MCF 10A (cell line): ENCODE measurements around the gene TEX261. TPM values are rescaled to one million over a fixed set of nuclear protein-coding genes. Genes with fewer than 3 reads are reported as not detected.

Source experiments
- BruUV-seq: library from RNA; stranded (reverse); fragments of 400-500 nt; replicated peaks from 2 replicates; lab custom pipeline; 2021; lab: Mats Ljungman, UMichigan
- CTCF ChIA-PET: fragments of 300-600 bp; sonication (Branson Sonifier 250); formaldehyde crosslinking; extraction: SDS; loops from one replicate; lab custom pipeline; 2021; ENCODE audit warnings: antibody characterized with exemption, inconsistent platforms; lab: Yijun Ruan, JAX
- POLR2A ChIA-PET: fragments of 300-600, 350-650 bp; sonication (Branson Sonifier 250); formaldehyde crosslinking; extraction: SDS; loops from one replicate; lab custom pipeline; 2020; ENCODE audit warnings: antibody characterized with exemption, inconsistent platforms; lab: Yijun Ruan, JAX
- DNase-seq: peaks from one replicate; pipeline ENCODE4 v3.0.0-alpha.2; 2018; ENCODE audit not compliant: unreplicated experiment
- H3K27ac Mint-ChIP-seq: one replicate; pipeline ENCODE4 v1.8.0; 2022; ENCODE audit warnings: mild to moderate bottlenecking, low read depth, mixed read lengths; ENCODE audit not compliant: unreplicated experiment
- H3K27me3 Mint-ChIP-seq: one replicate; pipeline ENCODE4 v1.8.0; 2022; ENCODE audit warnings: mixed read lengths; ENCODE audit not compliant: insufficient read depth, unreplicated experiment
- H3K36me3 Mint-ChIP-seq: one replicate; pipeline ENCODE4 v1.8.0; 2022; ENCODE audit warnings: mild to moderate bottlenecking, moderate library complexity, mixed read lengths; ENCODE audit not compliant: insufficient read depth, unreplicated experiment
- H3K4me1 Mint-ChIP-seq: one replicate; pipeline ENCODE4 v1.8.0; 2022; ENCODE audit warnings: mixed read lengths; ENCODE audit not compliant: insufficient read depth, unreplicated experiment
- H3K4me3 Mint-ChIP-seq: one replicate; pipeline ENCODE4 v1.8.0; 2022; ENCODE audit warnings: mild to moderate bottlenecking, moderate library complexity, mixed read lengths; ENCODE audit not compliant: unreplicated experiment
- H3K9me3 Mint-ChIP-seq: one replicate; pipeline ENCODE4 v1.8.0; 2022; ENCODE audit warnings: mixed read lengths; ENCODE audit not compliant: unreplicated experiment
- intact Hi-C: fragments of 100-400 bp; cut with micrococcal nuclease; formaldehyde crosslinking; loops from 2 replicates; pipeline ENCODE4 v1.14.1; 2022
- total RNA-seq: library from RNA; stranded (reverse); gene quantifications from 2 replicates; pipeline ENCODE4 v1.2.3, GENCODE V29; 2022
- TF ChIP-seq, protein P1 (sequence below): fragments of 200-600 bp; IDR thresholded peaks from one replicate; pipeline ENCODE4 v1.8.0; 2022; ENCODE audit warnings: antibody characterized with exemption, mild to moderate bottlenecking; ENCODE audit not compliant: unreplicated experiment

Gene TEX261
- total RNA-seq, 1 experiment from 2014 or later = 63.2 TPM

DNA sequence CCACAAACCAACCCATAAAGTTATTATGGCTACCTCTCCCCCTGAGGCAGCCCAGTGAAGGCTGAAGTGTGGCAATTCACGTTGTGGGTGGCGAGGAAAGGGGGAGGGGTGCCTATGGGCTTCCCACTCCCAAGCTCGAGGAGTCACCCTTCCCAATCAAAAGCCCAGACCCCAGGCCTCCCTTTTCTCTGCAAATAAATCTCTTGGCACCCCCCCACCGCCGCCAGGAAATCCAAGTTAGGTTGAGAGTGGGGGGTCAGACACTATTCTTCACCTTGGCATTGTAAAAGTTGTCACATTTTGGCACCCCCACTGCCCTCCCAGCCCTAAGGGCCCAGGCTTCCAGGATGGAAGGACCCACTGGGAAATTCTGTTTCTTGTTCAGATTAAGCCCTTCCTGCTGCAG lies 9.4 kb downstream of the TEX261 start:
- intact Hi-C loops = no loop called here
- POLR2A ChIA-PET = no interaction called here
- CTCF ChIA-PET = interaction anchor here (0.6 to 1.1 kb wide), 2 partner anchors 62 to 1390 kb away, joined by 3 to 4 read pairs; no protein-coding TSS in a partner anchor

DNA sequence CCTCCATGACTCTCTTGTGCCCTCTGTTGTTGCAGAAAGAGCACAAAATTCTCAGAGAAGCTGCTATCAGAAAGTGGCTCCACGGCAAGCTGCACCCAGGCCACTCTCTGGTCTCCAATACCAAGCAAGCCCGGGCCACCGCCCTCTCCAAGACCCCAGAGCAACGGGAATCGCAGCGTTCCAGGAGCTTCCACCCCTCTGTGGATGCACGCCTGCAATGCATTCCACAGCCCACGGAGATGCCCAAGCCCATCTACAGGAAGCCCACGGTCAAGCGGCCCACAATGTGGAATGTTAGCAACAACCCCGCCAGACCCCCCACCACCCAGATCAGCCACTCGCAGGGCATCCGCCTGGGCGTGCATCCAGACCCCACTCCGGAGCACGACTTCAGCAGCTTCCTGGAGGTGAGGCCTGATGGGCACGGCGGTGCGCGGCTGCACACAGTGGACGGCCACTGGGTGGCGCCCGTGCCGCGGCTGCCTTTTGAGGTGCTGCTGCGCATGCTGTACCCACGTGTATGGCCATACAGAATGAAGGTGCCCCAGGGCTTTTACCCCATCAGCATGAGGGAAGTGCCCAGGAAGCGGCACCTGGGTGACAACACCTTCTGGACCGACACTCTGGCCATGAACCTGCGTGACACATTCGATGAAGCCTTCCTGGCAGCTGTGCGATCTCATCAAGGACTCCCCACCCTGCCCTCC lies 9.9 kb downstream of the TEX261 start:
- H3K4me1 Mint-ChIP-seq = no peaks in the 10 kb centered on the region
- no peaks in the 10 kb centered on the region for H3K27me3 Mint-ChIP-seq
- no peaks in the 10 kb centered on the region for H3K9me3 Mint-ChIP-seq
- BruUV-seq = no TSS peak
- ChIA-PET CTCF (interaction anchor here (0.6 to 1.1 kb wide), 4 partner anchors 9 to 1391 kb away, joined by 3 to 4 read pairs (median 3); no protein-coding TSS in a partner anchor), POLR2A (no interaction called here)
- TF ChIP-seq, protein P1, sequence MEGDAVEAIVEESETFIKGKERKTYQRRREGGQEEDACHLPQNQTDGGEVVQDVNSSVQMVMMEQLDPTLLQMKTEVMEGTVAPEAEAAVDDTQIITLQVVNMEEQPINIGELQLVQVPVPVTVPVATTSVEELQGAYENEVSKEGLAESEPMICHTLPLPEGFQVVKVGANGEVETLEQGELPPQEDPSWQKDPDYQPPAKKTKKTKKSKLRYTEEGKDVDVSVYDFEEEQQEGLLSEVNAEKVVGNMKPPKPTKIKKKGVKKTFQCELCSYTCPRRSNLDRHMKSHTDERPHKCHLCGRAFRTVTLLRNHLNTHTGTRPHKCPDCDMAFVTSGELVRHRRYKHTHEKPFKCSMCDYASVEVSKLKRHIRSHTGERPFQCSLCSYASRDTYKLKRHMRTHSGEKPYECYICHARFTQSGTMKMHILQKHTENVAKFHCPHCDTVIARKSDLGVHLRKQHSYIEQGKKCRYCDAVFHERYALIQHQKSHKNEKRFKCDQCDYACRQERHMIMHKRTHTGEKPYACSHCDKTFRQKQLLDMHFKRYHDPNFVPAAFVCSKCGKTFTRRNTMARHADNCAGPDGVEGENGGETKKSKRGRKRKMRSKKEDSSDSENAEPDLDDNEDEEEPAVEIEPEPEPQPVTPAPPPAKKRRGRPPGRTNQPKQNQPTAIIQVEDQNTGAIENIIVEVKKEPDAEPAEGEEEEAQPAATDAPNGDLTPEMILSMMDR = peak; percentile 59
- H3K36me3 Mint-ChIP-seq = peaks cover 29% of the 10 kb centered on the region
- no peak overlapping the region for H3K27ac Mint-ChIP-seq
- peak; percentile 48 for DNase-seq
- intact Hi-C loops = no loop called here
- H3K4me3 Mint-ChIP-seq = no peak overlapping the region

More for the DNA sequence above, 9.4 kb downstream of the TEX261 start:
- Mint-ChIP-seq H3K36me3 (peaks cover 29% of the 10 kb centered on the region), H3K27ac (no peak overlapping the region), H3K27me3 (no peaks in the 10 kb centered on the region), H3K4me1 (no peaks in the 10 kb centered on the region), H3K9me3 (no peaks in the 10 kb centered on the region), H3K4me3 (no peak overlapping the region)
- TF ChIP-seq, protein P1 = no peak
- DNase-seq = no peak
- BruUV-seq = no TSS peak

DNA sequence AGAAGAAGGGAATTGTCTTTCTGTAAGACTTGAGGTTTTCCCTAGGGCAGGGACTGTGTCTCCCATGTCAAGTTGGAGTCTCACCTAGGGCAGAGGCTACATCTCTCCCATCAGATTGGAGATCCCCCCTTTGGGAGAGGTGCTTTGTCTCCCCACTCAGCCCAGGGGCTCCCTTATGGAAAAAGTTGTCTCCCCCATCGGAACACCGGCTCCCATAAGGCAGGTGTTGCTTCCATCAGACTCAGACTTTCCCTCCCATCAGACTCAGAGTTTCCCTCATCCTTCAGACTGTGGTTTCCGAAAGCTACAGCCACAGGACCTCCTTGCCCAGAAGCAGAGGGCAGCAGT lies 10.5 kb downstream of the TEX261 start:
- ChIA-PET CTCF (interaction anchor here (0.7 to 1.0 kb wide), 3 partner anchors 9 to 115 kb away, joined by 3 read pairs; no protein-coding TSS in a partner anchor), POLR2A (no interaction called here)
- Mint-ChIP-seq H3K27ac (no peak overlapping the region), H3K27me3 (no peaks in the 10 kb centered on the region), H3K4me3 (no peak overlapping the region), H3K4me1 (no peaks in the 10 kb centered on the region), H3K36me3 (peaks cover 23% of the 10 kb centered on the region), H3K9me3 (no peaks in the 10 kb centered on the region)
- TF ChIP-seq, protein P1 = no peak
- intact Hi-C loops = no loop called here
- no TSS peak for BruUV-seq
- no peak for DNase-seq

DNA sequence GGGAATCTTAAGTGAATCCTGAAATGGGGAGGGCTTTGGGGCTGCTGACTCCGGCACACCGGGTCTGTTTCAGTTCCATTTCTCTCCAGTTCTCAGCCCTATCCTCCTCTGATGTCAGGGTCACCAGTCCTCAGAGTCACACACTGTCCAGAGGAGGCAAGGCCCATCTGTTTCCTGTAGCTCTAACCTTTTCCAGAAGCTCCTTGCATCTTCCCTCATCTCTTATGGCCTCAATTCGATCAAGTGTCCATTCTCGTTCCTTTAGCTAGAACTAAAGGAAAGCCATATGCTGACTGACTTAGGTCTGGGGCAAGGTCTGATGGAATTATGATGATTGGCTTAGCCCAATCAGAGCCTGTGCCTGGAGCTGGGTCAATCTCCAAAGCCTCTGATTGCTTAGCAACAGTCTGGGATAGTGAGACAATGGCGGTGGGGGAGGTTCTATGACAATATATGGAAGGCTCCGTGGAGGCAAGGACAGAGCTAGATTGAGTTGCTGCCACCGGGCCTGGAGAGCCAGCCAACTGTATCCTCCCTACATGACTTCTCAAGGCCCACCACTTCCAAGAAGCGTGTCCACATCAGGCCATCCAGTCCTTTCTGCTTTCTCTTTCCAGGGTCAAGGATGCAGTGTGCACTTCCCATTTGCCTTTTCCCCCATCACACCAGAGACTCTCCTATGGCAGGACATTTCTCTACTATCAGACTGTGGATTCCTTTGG lies 11.0 kb downstream of the TEX261 start:
- DNase-seq = no peak
- no peaks in the 10 kb centered on the region for H3K9me3 Mint-ChIP-seq
- ChIA-PET CTCF (interaction anchor here (0.7 to 1.3 kb wide), 5 partner anchors 12 to 114 kb away, joined by 3 to 4 read pairs (median 3); no protein-coding TSS in a partner anchor), POLR2A (no interaction called here)
- intact Hi-C loops = no loop called here
- H3K27me3 Mint-ChIP-seq = no peaks in the 10 kb centered on the region
- no TSS peak for BruUV-seq
- no peak overlapping the region for H3K4me3 Mint-ChIP-seq
- H3K4me1 Mint-ChIP-seq = no peaks in the 10 kb centered on the region
- no peak overlapping the region for H3K27ac Mint-ChIP-seq
- peaks cover 19% of the 10 kb centered on the region for H3K36me3 Mint-ChIP-seq
- TF ChIP-seq, protein P1 = no peak
